ENCODE measurements around the gene GAD2.

The GAD2 gene

GRCh38 chr10:26222563-26222962, 6.0 kb downstream of the GAD2 start:
- no peak for DNase-seq (ENCODE audit: low spot score)

GRCh38 chr10:26225322-26225721, 8.7 kb downstream of the GAD2 start:
- DNase-seq (ENCODE audit: low spot score), result no peak

- no peak for DNase-seq (ENCODE audit: low spot score)
These were observed 11.2 kb downstream of the GAD2 start for GRCh38 chr10:26227786-26228185.

DNA sequence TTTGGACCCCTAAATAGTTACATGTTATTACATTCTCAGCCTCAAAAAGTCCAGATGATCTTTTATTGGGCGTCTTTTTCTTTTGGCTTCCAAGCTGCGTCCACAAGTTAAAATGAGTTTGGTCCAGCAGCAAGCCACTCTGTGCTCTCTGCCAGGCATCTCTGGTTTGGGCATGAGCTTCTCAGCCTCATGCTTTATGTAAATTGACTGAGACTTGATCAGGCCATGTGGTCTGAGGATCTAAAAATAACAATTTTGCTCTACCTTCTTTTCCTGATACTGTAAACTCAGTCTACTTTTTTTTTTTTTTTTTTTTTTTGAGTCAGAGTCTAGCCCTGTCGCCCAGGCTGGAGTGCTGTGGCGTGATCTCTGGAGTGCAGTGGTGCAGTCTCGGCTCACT, 15.6 kb downstream of the GAD2 start:
- DNase-seq (ENCODE audit: low spot score), result no peak

DNA sequence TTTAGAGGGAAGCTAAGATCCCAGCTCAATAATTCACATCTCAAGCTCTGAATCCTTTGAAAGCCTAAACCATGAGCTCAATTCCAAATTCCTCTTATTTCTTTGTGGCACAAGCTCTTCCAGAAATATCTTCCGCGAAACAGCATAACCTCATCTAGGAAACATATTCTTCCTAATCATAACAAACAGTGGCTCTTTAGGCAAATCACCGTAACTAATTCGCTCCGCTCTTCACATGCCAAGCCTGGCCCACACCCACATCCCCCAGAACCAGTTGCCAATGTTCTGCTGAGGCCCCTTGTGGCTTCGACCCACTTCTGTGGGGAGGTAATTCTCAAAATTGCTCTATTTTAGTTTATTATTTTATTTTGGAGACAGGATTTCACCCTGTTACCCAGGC, 19.2 kb downstream of the GAD2 start:
- DNase-seq (ENCODE audit: low spot score), result no peak

GRCh38 chr10:26238378-26238777, 21.8 kb downstream of the GAD2 start:
- DNase-seq (ENCODE audit: low spot score), result no peak

DNA sequence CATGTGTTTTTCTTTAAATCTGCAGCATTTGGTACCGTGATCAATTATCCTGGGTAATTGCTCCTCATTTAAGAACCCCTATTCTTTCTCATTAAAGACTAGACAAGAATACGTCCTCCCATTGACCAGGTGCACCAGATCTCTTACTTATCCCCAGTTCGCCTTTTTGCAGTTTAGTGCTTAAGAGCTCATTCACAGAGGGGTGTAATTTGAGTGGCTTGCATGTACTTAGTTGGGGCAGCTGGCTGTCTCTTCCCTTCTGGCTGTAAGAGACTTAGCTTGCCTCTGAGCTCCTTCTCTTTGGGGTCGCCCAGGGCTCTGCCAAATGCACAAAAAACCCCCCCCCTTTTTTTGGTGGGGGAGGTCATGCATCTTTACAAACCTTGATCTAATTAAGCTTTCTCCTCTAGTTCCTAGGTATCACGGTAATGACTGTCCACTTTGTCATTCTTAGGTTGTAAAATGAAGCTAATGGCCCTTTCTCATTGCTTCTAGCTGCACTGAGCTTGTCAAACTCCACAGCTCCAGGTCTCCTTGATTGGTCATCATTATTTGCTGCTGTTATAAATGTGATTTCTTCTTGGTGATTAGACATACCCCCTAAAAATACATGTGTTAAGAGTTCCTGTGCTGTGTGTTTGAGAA, 26.3 kb downstream of the GAD2 start:
- DNase-seq (ENCODE audit: low spot score), result no peak

DNA sequence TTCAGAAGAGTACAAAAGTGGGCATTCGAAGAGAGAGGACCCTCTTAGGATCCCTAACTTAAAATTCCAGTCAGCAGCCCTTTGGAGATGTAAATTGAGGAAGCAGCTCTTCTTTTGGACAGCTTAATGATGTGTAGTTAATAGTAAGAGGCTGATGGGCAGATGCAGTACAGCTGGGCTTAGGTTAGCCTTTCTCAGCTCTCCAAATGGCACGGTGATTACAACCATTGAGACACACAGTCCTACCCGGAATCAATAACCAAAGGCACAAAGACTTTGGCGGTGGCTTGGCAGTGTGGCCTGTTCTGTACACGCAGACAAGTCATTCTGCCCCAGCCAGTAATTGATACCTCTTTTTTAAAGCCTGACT, 26.8 kb downstream of the GAD2 start:
- DNase-seq (ENCODE audit: low spot score), result no peak

DNA sequence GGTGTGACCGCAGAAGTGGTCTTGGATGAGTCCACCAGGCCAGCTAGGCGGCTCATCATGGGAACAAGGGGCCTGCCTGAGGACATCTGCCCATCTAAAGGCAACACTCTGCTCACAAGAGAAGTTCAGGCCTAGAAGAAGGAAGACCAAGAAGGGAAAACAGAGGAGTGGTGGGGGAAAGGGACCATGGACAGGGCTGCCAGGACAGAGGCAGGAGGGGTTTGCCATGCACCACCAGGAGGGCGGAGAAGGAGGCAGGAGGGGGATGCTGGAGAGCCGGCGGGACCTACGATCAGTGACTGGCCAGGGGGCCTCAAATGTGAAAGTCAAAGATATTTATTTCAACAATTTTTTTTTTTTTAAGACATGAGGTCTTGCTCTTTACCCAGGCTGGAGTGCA, 33.1 kb downstream of the GAD2 start:
- DNase-seq (ENCODE audit: low spot score), result no peak

GRCh38 chr10:26251925-26252324, 35.4 kb downstream of the GAD2 start:
- no peak for DNase-seq (ENCODE audit: low spot score)

- DNase-seq (ENCODE audit: low spot score), result no peak
These were observed 38.0 kb downstream of the GAD2 start for GRCh38 chr10:26254616-26255015.

GRCh38 chr10:26259341-26259740, 42.8 kb downstream of the GAD2 start:
- no peak for DNase-seq (ENCODE audit: low spot score)

- no peak for DNase-seq (ENCODE audit: low spot score)
These were observed 53.2 kb downstream of the GAD2 start for GRCh38 chr10:26269754-26270153.

DNA sequence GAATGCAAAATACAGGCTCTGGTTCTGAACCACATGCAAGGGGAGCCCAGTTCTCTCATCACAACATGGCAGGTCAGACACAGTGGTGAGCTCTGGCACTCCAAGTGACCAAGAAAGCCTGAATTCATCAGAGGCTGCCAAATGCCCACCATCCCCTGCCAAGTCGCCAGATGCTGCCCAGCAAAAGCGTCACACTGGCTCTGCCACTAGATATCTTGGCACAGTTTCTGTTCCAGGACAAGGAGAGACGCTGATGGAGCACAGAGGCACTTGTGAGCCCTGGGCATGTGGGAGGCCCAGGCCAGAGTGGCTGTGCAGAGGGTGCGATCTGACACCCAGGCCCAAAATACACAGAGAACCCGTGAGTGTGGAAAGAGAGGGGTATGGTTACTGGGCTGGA, 57.8 kb downstream of the GAD2 start:
- no peak for DNase-seq (ENCODE audit: low spot score)

DNA sequence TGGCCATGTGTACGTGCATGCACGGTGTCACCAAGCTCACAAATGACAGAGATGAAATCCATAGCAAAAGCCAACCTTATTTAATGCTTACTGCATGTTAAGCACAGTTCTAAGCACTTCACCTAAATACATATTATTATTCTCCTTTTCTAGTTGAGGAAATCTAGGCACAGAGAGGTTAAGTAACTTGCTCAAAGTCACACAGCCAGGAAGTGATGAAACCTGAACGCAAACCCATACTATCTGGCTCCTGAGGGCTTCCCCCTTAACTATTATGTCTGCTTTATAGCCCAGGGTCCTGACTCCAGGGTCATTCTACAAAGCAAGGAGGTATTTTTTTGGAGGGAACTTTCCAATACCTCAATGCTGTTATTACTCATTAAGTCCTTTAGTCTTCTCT, 61.7 kb downstream of the GAD2 start:
- DNase-seq (ENCODE audit: low spot score), result no peak

GRCh38 chr10:26290236-26290635, 73.7 kb downstream of the GAD2 start:
- no peak for DNase-seq (ENCODE audit: low spot score)

DNA sequence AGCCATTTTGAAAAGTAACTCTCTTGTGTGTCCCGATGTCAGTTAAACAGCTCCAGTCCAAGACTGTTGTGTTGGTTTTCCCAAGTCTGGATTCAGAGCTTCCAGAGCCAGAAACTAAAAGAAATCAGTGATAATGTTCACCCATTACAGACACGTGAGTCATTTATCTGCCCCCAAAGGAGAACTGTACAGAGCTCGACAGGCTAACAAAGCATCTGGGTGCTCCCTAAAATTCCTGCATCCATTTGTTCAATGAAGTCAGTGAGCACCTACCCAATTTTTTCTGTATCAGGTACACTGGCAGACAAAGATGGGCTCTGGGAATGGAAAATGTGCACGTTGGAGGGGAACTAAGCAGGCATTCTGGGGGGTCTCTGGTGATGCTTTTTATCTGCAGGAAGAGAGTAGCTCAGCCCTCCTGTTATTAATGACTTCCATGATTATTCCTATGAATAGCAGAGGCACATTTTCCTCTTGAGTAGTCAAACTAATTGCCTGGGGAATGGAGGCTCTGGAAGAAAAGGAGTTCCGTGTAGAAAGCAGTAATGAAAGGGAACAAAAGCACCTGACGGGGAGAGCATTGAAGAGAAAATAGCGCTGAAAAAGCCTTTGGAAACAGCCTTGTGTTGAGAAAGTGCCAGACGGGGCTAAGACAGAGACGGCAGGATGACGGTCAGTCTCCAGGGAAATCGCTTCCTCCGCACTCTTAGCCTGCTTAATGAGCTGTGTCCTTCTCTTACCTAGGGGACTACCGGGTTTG, 75.3 kb downstream of the GAD2 start:
- DNase-seq (ENCODE audit: low spot score), result no peak

DNA sequence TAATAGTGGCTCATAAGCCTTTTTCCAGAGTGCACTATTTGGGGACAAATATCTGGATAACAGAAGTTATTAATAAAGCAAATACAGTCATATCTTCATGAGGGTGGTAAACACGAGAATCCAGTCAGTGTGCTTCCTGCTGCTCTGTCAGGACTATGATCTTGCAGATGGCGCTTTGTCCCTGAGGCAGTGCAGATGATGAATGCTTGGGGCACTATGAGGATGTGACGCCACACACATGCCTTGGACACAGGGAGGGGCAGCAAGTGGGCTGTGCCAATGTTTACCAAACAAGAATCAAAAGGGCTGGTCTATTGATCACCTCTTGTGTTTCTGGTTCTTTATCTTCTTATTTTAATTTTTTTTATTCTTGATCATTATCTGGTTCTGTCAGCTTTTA, 79.8 kb downstream of the GAD2 start:
- no peak for DNase-seq (ENCODE audit: low spot score)

DNA sequence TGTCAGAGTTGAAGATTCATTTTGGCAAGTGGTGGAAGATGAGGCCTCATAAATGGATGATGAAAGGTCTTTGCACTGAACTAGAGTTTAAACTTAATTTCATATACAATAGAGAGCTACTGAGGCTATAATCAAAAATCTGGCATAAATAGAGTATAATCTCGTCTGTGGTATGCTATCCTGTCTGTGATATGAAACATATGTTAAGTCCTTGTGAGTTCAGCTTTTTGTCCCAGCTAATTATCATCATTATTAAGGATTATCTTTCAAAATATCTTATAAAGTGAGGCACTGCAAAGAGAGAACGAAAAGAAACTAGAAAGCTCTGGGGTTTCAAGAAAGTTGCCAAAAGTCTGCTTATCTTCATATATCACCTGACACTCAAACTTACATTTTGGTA, 83.4 kb downstream of the GAD2 start:
- DNase-seq (ENCODE audit: low spot score), result no peak

DNA sequence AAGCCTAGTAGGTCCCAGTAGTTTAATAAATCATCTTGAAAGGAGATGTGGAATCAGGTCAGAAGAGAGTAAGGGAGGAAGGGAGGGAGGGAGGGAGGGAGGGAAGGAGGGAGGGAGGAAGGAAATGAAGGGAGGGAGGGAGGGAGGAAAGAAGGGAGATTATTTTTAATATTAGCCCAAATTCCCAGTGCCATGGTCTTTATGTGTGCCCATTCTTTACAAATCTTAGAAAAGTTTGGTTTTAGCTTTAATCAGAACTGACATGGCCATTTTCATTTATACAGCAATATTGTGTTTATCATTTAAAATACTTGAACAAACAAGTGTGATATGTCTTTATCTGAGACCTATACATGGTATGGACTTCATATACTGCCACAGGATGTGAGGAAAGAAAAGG, 86.8 kb downstream of the GAD2 start:
- DNase-seq (ENCODE audit: low spot score), result no peak

DNA sequence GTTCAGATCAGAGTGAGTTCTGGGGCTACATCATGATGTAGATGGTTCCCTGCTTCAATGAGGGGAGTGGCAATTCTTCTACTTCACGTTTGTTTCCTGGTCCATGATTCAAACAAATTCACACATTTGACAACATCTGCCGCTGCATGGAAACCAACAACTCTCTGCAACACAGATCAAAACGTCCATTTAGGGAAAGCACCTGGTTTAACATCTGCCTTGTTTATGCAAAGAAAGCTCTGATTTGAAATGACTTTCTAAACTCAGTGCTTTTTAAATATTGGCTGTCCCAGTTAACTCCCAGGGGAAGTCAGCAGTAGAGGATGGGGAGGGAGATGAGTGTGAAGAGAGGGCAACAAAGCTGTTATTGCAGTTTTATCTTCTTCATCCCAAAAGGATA, 93.8 kb downstream of the GAD2 start:
- DNase-seq (ENCODE audit: low spot score), result no peak

DNA sequence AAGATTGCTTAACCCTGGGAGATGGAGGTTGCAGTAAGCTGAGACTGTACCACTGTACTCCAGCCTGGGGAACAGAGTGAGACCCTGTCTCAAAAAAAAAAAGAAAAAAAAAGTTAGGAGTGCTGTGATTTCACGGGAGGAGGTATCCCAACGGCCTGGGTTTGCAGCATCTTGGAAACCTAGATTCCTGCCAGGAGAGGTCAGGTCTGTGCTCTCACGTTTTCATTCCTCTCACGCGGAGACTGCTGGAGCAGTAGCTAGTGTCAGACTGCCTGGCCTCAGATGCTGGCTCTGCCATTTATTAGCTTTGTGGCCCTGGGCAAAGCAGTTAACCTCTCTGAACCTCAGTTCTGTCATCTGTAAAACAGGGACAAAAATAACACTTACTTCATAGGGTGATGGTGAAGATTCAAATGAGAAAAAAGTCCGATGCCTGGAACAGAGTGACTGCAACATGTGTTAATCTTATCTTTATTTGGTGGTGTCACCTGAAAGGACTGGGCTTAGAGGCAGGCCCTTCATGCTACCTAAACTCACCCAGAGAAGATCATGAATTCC, 94.9 kb downstream of the GAD2 start:
- no peak for DNase-seq (ENCODE audit: low spot score)

GRCh38 chr10:26314265-26315013, 97.9 kb downstream of the GAD2 start:
- DNase-seq (ENCODE audit: low spot score), result no peak

Measured in left forelimb (tissue), 1 donor.